Measurements from ENCODE around the gene INSYN2A. TPM values are rescaled to one million over a fixed set of nuclear protein-coding genes. Genes with fewer than 3 reads are reported as not detected.

The INSYN2A gene
- total and polyA plus RNA-seq, 7 donors: 0.07 to 2.2 (median 0.57) TPM; not detected in 1

DNA sequence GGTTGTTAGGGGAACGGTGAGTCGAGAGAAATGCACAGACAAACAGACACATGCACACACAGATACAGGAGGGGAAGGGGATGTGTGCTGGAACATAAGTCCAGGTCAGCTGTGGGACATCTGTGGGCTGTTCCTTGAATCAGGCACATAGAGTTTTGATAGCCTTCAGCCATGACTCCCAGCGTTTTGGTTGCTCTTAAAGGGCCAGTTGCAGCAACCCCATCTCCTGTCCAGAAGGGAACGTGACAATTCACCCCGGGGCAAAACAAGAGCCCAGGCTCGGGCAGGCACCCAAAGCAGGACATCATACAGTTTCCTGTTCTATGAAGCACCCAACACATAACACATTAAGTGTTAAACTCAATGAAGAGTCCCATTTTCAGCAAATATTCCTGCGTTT is 9.6 kb downstream of the INSYN2A start:
- intact Hi-C loops (cut with DNase I): no loop called here
- TF ChIP-seq POLR2AphosphoS5 (IDR thresholded peaks at IDR 0.05): no peak
- TF ChIP-seq, protein P1, sequence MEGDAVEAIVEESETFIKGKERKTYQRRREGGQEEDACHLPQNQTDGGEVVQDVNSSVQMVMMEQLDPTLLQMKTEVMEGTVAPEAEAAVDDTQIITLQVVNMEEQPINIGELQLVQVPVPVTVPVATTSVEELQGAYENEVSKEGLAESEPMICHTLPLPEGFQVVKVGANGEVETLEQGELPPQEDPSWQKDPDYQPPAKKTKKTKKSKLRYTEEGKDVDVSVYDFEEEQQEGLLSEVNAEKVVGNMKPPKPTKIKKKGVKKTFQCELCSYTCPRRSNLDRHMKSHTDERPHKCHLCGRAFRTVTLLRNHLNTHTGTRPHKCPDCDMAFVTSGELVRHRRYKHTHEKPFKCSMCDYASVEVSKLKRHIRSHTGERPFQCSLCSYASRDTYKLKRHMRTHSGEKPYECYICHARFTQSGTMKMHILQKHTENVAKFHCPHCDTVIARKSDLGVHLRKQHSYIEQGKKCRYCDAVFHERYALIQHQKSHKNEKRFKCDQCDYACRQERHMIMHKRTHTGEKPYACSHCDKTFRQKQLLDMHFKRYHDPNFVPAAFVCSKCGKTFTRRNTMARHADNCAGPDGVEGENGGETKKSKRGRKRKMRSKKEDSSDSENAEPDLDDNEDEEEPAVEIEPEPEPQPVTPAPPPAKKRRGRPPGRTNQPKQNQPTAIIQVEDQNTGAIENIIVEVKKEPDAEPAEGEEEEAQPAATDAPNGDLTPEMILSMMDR (IDR thresholded peaks at IDR 0.05): no peak
- no peak for TF ChIP-seq EP300 (IDR thresholded peaks at IDR 0.05)
- no peak for TF ChIP-seq POLR2A (IDR thresholded peaks at IDR 0.05)
- no peaks in the 10 kb centered on the region for H3K4me1 ChIP-seq
- H3K27me3 ChIP-seq: peaks cover 0 to 10% (median 0%) of the 10 kb centered on the region in 3 donors
- WGBS, 2 donors: 85 to 89% methylated on average over 7 of the region's 7 CpGs
- DNase-seq: no peak
- H3K9me3 ChIP-seq: no peaks in the 10 kb centered on the region
- no peak overlapping the region for H3K27ac ChIP-seq
- H3K4me3 ChIP-seq: no peak overlapping the region
- H3K36me3 ChIP-seq: no peaks in the 10 kb centered on the region

DNA sequence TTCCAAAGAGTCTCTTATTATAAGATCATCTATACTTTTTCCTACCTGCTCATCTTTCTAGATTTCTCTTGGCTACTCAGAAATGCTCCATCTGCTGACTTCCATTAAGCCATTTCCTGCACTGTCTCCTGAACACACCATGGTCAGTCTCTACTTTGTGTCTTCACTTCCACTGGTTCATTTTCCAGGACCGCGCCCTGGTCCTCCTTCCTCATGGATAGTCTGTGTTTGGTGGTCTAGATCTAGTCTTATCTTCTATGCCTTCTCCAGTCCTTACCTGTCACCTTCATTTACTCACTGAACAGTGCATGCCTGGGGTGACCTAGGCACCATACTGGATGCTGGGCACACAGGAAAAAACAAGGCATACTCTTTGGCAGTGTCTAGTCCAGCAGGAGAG is 11.8 kb downstream of the INSYN2A start:
- no peak for DNase-seq
- Histone ChIP-seq H3K4me1 (no peaks in the 10 kb centered on the region), H3K27ac (no peak overlapping the region), H3K27me3 (peaks cover 0 to 5% (median 0%) of the 10 kb centered on the region in 3 donors), H3K36me3 (no peaks in the 10 kb centered on the region), H3K4me3 (no peak overlapping the region), H3K9me3 (no peaks in the 10 kb centered on the region)
- no peak for TF ChIP-seq EP300 (IDR thresholded peaks at IDR 0.05)
- TF ChIP-seq, protein P1 (IDR thresholded peaks at IDR 0.05): no peak
- no peak for TF ChIP-seq POLR2A (IDR thresholded peaks at IDR 0.05)
- TF ChIP-seq POLR2AphosphoS5 (IDR thresholded peaks at IDR 0.05): no peak
- WGBS, 2 donors: 98 to 100% methylated on average over 2 of the region's 2 CpGs
- intact Hi-C loops (cut with DNase I): no loop called here

DNA sequence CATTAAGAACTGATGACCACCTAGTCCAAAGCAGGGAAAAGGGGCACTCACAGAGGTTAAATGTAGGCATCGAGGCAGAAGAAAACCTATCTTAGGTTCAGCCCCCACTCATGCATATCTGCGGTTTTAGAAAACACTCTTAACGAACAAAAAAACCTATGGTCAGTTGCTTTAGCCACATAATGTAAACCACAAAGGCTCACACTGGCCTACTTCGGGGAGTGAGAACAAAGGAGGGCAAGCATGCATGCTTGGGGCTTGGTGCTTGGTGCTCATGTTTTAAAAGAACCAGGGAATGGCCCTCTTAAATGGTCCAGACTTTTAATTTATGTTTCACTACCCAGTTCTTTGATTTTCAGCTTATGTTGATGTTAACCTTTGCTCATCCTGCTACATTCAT is 14.2 kb downstream of the INSYN2A start:
- DNase-seq: no peak
- Histone ChIP-seq H3K4me3 (no peak overlapping the region), H3K4me1 (no peaks in the 10 kb centered on the region), H3K27ac (no peak overlapping the region), H3K27me3 (no peaks in the 10 kb centered on the region), H3K9me3 (no peaks in the 10 kb centered on the region), H3K36me3 (no peaks in the 10 kb centered on the region)
- no peak for TF ChIP-seq POLR2AphosphoS5 (IDR thresholded peaks at IDR 0.05)
- TF ChIP-seq, protein P1 (IDR thresholded peaks at IDR 0.05): no peak
- no peak for TF ChIP-seq EP300 (IDR thresholded peaks at IDR 0.05)
- TF ChIP-seq POLR2A (IDR thresholded peaks at IDR 0.05): no peak
- WGBS, 2 donors: 88 to 93% methylated on average over 4 of the region's 4 CpGs
- intact Hi-C loops (cut with DNase I): no loop called here

DNA sequence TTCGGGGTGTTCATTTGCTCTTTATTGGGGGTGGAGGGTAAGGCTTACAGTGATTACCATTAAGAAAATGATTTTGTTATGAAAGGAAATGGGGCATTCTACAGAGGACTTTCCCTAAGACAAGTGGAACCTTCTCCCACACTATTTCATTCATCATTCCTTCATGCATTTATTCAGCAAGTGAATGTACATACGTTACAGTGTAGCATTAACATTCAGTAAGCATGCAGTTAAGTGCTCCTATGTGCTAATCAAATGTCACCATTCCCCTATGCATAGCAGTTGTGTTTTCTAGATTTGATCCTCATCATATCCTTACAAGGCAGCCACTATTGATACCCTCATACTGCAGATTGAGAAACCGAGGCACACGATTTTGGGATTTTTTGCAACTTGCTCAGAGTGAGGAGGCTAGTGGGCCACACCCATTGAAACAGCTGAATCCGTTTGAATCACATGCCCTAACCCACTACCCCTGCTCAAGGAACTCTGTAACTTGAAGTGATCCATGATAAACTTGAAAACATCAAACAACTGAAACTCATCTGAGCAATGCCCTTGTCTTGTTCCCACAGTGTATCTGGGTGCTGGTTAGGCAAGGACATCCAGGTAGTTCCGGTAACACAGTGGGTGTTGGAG is 16.7 kb downstream of the INSYN2A start:
- no peaks in the 10 kb centered on the region for H3K9me3 ChIP-seq
- WGBS, 2 donors: 92 to 94% methylated on average over 6 of the region's 6 CpGs
- H3K27me3 ChIP-seq: no peaks in the 10 kb centered on the region
- H3K27ac ChIP-seq: no peak overlapping the region
- H3K4me3 ChIP-seq: no peak overlapping the region
- intact Hi-C loops (cut with DNase I): no loop called here
- H3K4me1 ChIP-seq: no peaks in the 10 kb centered on the region
- TF ChIP-seq POLR2A (IDR thresholded peaks at IDR 0.05): no peak
- no peaks in the 10 kb centered on the region for H3K36me3 ChIP-seq
- DNase-seq: no peak

DNA sequence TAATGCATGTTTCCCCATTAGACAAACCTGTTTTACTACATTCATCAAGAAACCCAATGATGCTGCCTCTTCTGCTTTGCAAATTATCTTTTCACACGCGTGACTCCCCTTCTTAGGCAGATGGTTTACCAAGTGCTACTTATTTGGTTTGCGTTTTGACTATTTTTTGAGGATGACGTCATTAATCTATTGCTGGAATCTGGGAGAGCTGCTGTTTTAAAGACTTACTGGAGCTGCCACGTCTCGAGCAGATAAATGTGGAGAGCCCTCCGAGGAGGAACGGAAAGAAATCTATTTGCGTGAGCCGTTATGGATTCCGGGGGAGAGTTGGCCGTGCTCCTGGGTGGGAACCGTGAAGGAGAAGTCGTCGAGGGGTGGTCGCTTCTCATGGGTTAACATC is 19.7 kb downstream of the INSYN2A start:
- intact Hi-C loops (cut with DNase I): no loop called here
- no peak overlapping the region for H3K4me3 ChIP-seq
- 92 to 95% methylated on average over 16 of the region's 16 CpGs for WGBS, 2 donors
- TF ChIP-seq POLR2AphosphoS5 (IDR thresholded peaks at IDR 0.05): no peak
- TF ChIP-seq EP300 (IDR thresholded peaks at IDR 0.05): no peak
- TF ChIP-seq POLR2A (IDR thresholded peaks at IDR 0.05): no peak
- TF ChIP-seq, protein P1 (IDR thresholded peaks at IDR 0.05): no peak
- DNase-seq: no peak
- no peaks in the 10 kb centered on the region for H3K9me3 ChIP-seq
- no peaks in the 10 kb centered on the region for H3K4me1 ChIP-seq
- no peaks in the 10 kb centered on the region for H3K27me3 ChIP-seq
- H3K36me3 ChIP-seq: peaks cover 0 to 8% (median 0%) of the 10 kb centered on the region in 4 donors
- H3K27ac ChIP-seq: no peak overlapping the region
